CD4-positive, alpha-beta T cell treated with Interleukin-6 at 100 ng/mL for 8 hours (primary cell): Measurements from ENCODE around the gene GPATCH1.
A peak's percentile ranks its signal among the peaks of the same experiment; 100 is the strongest.
"Not testable (repeated sequence)": the region's sequence is repeated elsewhere in the genome, so short reads cannot be mapped to it uniquely, and the experiment has no call there.

Experiments
- DNase-seq: peaks from one replicate; pipeline ENCODE4 v3.0.0-alpha.2; 2020; ENCODE audit warnings: mixed read lengths, low spot score

The GPATCH1 gene

GRCh38 chr19:33117501-33117900 lies 36.5 kb downstream of the GPATCH1 start:
- no peak for DNase-seq

- DNase-seq: no peak
These were observed 37.7 kb downstream of the GPATCH1 start for GRCh38 chr19:33118643-33119042.

- no peak for DNase-seq
These were observed 43.5 kb downstream of the GPATCH1 start for GRCh38 chr19:33124207-33125098.

GRCh38 chr19:33125929-33126388 lies 45.0 kb downstream of the GPATCH1 start:
- DNase-seq: peak; percentile 59

GRCh38 chr19:33126712-33127111 lies 45.7 kb downstream of the GPATCH1 start:
- DNase-seq: not testable (repeated sequence)

GRCh38 chr19:33129901-33130300 lies 48.9 kb downstream of the GPATCH1 start:
- no peak for DNase-seq

GRCh38 chr19:33130433-33130832 lies 49.5 kb downstream of the GPATCH1 start:
- DNase-seq: no peak

- DNase-seq: no peak
These were observed 51.0 kb downstream of the GPATCH1 start, which contains the start of gene WDR88 for GRCh38 chr19:33132021-33132420. Gene WDR88, plus strand, starts transcription at chr19:33132114. Its CDS starts 56 bp downstream, at chr19:33132170.

- DNase-seq: no peak
These were observed 51.4 kb downstream of the GPATCH1 start for GRCh38 chr19:33132425-33132824.

GRCh38 chr19:33133438-33134031 lies 52.6 kb downstream of the GPATCH1 start:
- no peak for DNase-seq

GRCh38 chr19:33134571-33135041 lies 53.6 kb downstream of the GPATCH1 start:
- DNase-seq: peak; percentile 56

- DNase-seq: no peak
These were observed 58.2 kb downstream of the GPATCH1 start for GRCh38 chr19:33139165-33139564.

GRCh38 chr19:33143897-33144405 lies 63.0 kb downstream of the GPATCH1 start:
- peak; percentile 57 for DNase-seq

GRCh38 chr19:33146209-33146608 lies 65.2 kb downstream of the GPATCH1 start:
- DNase-seq: no peak

- no peak for DNase-seq
These were observed 66.6 kb downstream of the GPATCH1 start for GRCh38 chr19:33147538-33147937.

GRCh38 chr19:33150852-33151518 lies 70.0 kb downstream of the GPATCH1 start:
- DNase-seq: no peak

- DNase-seq: no peak
These were observed 71.2 kb downstream of the GPATCH1 start for GRCh38 chr19:33152176-33152575.

- not testable (repeated sequence) for DNase-seq
These were observed 71.6 kb downstream of the GPATCH1 start for GRCh38 chr19:33152625-33153024.

GRCh38 chr19:33154313-33154712 lies 73.3 kb downstream of the GPATCH1 start:
- not testable (repeated sequence) for DNase-seq

- DNase-seq: no peak
These were observed 75.4 kb downstream of the GPATCH1 start for GRCh38 chr19:33156334-33156733.

GRCh38 chr19:33157906-33158305 lies 76.9 kb downstream of the GPATCH1 start:
- no peak for DNase-seq

GRCh38 chr19:33158365-33158764 lies 77.4 kb downstream of the GPATCH1 start:
- DNase-seq: no peak
